Trophoblast cell (in vitro differentiated cells and primary cell): ENCODE results near the gene ADGRB3.

Source experiments
- DNase-seq, 2 donors: peaks; one replicate each; pipeline ENCODE4 v3.0.0-alpha.2; 2016
- H2AFZ ChIP-seq: 2 replicates; pipeline ENCODE4 v1.6.1; 2013; ENCODE audit warnings: low read length, moderate library complexity, mild to moderate bottlenecking; ENCODE audit not compliant: insufficient read depth, poor library complexity
- H2AK5ac ChIP-seq: 2 replicates; pipeline ENCODE4 v1.6.1; 2013; ENCODE audit warnings: mild to moderate bottlenecking, low read length
- H2BK120ac ChIP-seq: 2 replicates; pipeline ENCODE4 v1.6.1; 2013; ENCODE audit warnings: low read length, mild to moderate bottlenecking, moderate library complexity; ENCODE audit not compliant: insufficient read depth, poor library complexity
- H2BK12ac ChIP-seq: 2 replicates; pipeline ENCODE4 v1.6.1; 2013; ENCODE audit warnings: mild to moderate bottlenecking, low read length, moderate library complexity
- H2BK5ac ChIP-seq: 2 replicates; pipeline ENCODE4 v1.6.1; 2013; ENCODE audit warnings: low read length, low read depth, moderate library complexity, mild to moderate bottlenecking; ENCODE audit not compliant: poor library complexity
- H3K14ac ChIP-seq: 2 replicates; pipeline ENCODE4 v1.6.1; 2013; ENCODE audit warnings: mild to moderate bottlenecking, low read length
- H3K18ac ChIP-seq: 2 replicates; pipeline ENCODE4 v1.6.1; 2013; ENCODE audit warnings: mild to moderate bottlenecking, low read length
- H3K23ac ChIP-seq: 2 replicates; pipeline ENCODE4 v1.6.1; 2013; ENCODE audit warnings: low read length
- H3K27ac ChIP-seq: 2 replicates; pipeline ENCODE4 v1.5.1; 2013; ENCODE audit warnings: low read depth, mild to moderate bottlenecking, inconsistent platforms, low read length, moderate library complexity
- H3K27me3 ChIP-seq: 2 replicates; pipeline ENCODE4 v1.6.1; 2013; ENCODE audit warnings: inconsistent platforms, mild to moderate bottlenecking, low read length, moderate library complexity; ENCODE audit not compliant: insufficient read depth
- H3K36me3 ChIP-seq, 2 experiments: 1 replicate in 1 of 2; 2 replicates in 1 of 2; pipeline ENCODE4 v1.6.1; 2013; ENCODE audit warnings: low read length in 2 of 2, mild to moderate bottlenecking in 2 of 2, moderate library complexity in 1 of 2; ENCODE audit not compliant: insufficient read depth in 2 of 2, control insufficient read depth in 1 of 2
- H3K4ac ChIP-seq: 2 replicates; pipeline ENCODE4 v1.6.1; 2013; ENCODE audit warnings: low read depth, mild to moderate bottlenecking, low read length, moderate library complexity
- H3K4me1 ChIP-seq, 2 experiments: 1 replicate in 1 of 2; 2 replicates in 1 of 2; pipeline ENCODE4 v1.6.1; 2013; ENCODE audit warnings: low read length in 2 of 2, mild to moderate bottlenecking in 2 of 2, moderate library complexity in 1 of 2; ENCODE audit not compliant: insufficient read depth in 2 of 2, control insufficient read depth in 1 of 2
- H3K4me2 ChIP-seq: 2 replicates; pipeline ENCODE4 v1.6.1; 2013; ENCODE audit warnings: inconsistent platforms, mild to moderate bottlenecking, low read length, moderate library complexity
- H3K4me3 ChIP-seq: 2 replicates; pipeline ENCODE4 v1.5.1; 2013; ENCODE audit warnings: mild to moderate bottlenecking, low read depth, low read length, inconsistent platforms
- H3K79me1 ChIP-seq: one replicate; pipeline ENCODE4 v1.6.1; 2013; ENCODE audit warnings: low read length
- H3K79me2 ChIP-seq: 2 replicates; pipeline ENCODE4 v1.6.1; 2013; ENCODE audit warnings: low read length, mild to moderate bottlenecking; ENCODE audit not compliant: control insufficient read depth, insufficient read depth, poor library complexity
- H3K9ac ChIP-seq: 2 replicates; pipeline ENCODE4 v1.6.1; 2013; ENCODE audit warnings: mild to moderate bottlenecking, low read length
- H3K9me3 ChIP-seq: 2 replicates; pipeline ENCODE4 v1.6.1; 2013; ENCODE audit warnings: low read depth, mild to moderate bottlenecking, control low read depth, inconsistent platforms, low read length; ENCODE audit not compliant: insufficient read depth
- H4K12ac ChIP-seq: 2 replicates; pipeline ENCODE4 v1.6.1; 2013; ENCODE audit warnings: low read depth, mild to moderate bottlenecking, low read length, moderate library complexity
- H4K8ac ChIP-seq: 2 replicates; pipeline ENCODE4 v1.6.1; 2013; ENCODE audit warnings: low read depth, mild to moderate bottlenecking, low read length, moderate library complexity
- H4K91ac ChIP-seq: one replicate; pipeline ENCODE4 v1.6.1; 2013; ENCODE audit warnings: low read depth, mild to moderate bottlenecking, low read length, moderate library complexity
- WGBS: extraction: QIAGEN DNeasy Blood & Tissue Kit; methylation state at CpG from one replicate; pipeline ENCODE4 v1.1.7; 2013; ENCODE audit warnings: missing lambda C conversion rate; ENCODE audit not compliant: insufficient read length, insufficient coverage; ENCODE audit errors: extremely low coverage; 5-methylcytosine and 5-hydroxymethylcytosine counted together

Gene ADGRB3

DNA sequence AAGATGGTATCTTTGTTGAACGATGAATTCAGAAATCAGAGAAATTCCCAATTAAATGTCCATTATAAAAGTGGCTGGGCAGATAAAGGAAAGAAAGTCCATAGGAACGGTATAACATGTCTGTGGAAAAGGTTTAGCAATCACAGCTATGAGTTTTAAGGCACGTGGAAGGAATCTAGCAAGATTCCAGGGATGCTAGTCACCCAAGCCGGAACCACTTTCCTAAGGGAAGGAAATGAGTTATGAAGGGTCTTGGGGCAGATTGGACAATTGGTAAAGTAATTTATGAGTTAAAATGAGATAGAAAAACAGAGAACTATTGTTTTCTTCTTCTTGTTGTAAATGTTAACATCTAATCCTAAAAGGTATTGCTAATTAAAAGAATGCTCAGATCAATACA lies 384.8 kb downstream of the ADGRB3 start:
- no peaks in the 10 kb centered on the region for H3K79me2 ChIP-seq
- no peaks in the 10 kb centered on the region for H3K36me3 ChIP-seq
- H3K4me1 ChIP-seq = no peaks in the 10 kb centered on the region
- H2BK120ac ChIP-seq = no peak overlapping the region
- H3K27ac ChIP-seq = no peak overlapping the region
- H2AFZ ChIP-seq = no peak overlapping the region
- H3K4me2 ChIP-seq = no peak overlapping the region
- no peak overlapping the region for H4K8ac ChIP-seq
- no peak overlapping the region for H2BK12ac ChIP-seq
- no peaks in the 10 kb centered on the region for H3K79me1 ChIP-seq
- WGBS = no CpG with 5 or more reads among the region's 4 CpGs
- DNase-seq = peak; percentile 15 to 47
- no peak overlapping the region for H4K12ac ChIP-seq
- H3K23ac ChIP-seq = no peak overlapping the region
- H3K14ac ChIP-seq = no peak overlapping the region
- no peak overlapping the region for H3K4ac ChIP-seq
- no peak overlapping the region for H2AK5ac ChIP-seq
- H3K18ac ChIP-seq = no peak overlapping the region
- H3K9ac ChIP-seq = no peak overlapping the region
- H3K4me3 ChIP-seq = no peak overlapping the region
- H4K91ac ChIP-seq = no peak overlapping the region
- H3K9me3 ChIP-seq = no peaks in the 10 kb centered on the region
- no peaks in the 10 kb centered on the region for H3K27me3 ChIP-seq
- no peak overlapping the region for H2BK5ac ChIP-seq

- DNase-seq = no peak
Measured at GRCh38 chr6:69022993-69023392, 387.9 kb downstream of the ADGRB3 start.

DNA sequence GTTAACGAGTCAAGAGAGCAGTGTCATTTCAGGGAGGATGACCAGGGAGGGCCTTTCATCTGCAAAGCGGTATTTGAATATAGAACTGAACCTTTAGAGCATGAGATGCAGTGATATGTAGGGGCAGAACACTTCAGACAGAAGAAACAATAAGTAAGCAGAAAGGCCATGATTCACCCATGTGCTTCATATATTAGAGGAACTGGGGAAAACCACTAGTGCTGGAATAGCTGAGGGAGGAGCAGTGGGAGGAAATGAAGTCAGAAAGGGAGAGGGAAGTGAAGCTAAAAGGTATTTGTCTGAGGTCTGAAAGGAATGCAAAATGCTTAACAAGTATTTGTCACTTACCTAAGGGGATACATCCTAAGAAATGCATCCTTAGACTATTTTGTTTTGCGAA lies 391.2 kb downstream of the ADGRB3 start:
- no peak overlapping the region for H2BK5ac ChIP-seq
- no peak overlapping the region for H4K12ac ChIP-seq
- WGBS = no CpG with 5 or more reads among the region's 3 CpGs
- H3K4me2 ChIP-seq = no peak overlapping the region
- H3K4me3 ChIP-seq = no peak overlapping the region
- no peak overlapping the region for H2AK5ac ChIP-seq
- H3K4ac ChIP-seq = no peak overlapping the region
- no peak overlapping the region for H2BK120ac ChIP-seq
- H2BK12ac ChIP-seq = no peak overlapping the region
- no peaks in the 10 kb centered on the region for H3K79me1 ChIP-seq
- no peaks in the 10 kb centered on the region for H3K4me1 ChIP-seq
- H2AFZ ChIP-seq = no peak overlapping the region
- no peaks in the 10 kb centered on the region for H3K27me3 ChIP-seq
- no peak overlapping the region for H3K9ac ChIP-seq
- H3K14ac ChIP-seq = no peak overlapping the region
- no peak overlapping the region for H3K23ac ChIP-seq
- H4K8ac ChIP-seq = no peak overlapping the region
- H3K9me3 ChIP-seq = no peaks in the 10 kb centered on the region
- no peak overlapping the region for H3K18ac ChIP-seq
- H3K27ac ChIP-seq = no peak overlapping the region
- no peaks in the 10 kb centered on the region for H3K36me3 ChIP-seq
- DNase-seq = no peak
- no peak overlapping the region for H4K91ac ChIP-seq
- H3K79me2 ChIP-seq = no peaks in the 10 kb centered on the region

More at GRCh38 chr6:69022993-69023392, 387.9 kb downstream of the ADGRB3 start:
- no peak overlapping the region for H4K8ac ChIP-seq
- no peak overlapping the region for H2BK120ac ChIP-seq
- no peak overlapping the region for H3K18ac ChIP-seq
- no peak overlapping the region for H3K27ac ChIP-seq
- H3K4me3 ChIP-seq = no peak overlapping the region
- no peaks in the 10 kb centered on the region for H3K36me3 ChIP-seq
- H2BK12ac ChIP-seq = no peak overlapping the region
- WGBS = no CpG with 5 or more reads among the region's 1 CpG
- no peaks in the 10 kb centered on the region for H3K27me3 ChIP-seq
- H4K12ac ChIP-seq = no peak overlapping the region
- no peaks in the 10 kb centered on the region for H3K9me3 ChIP-seq
- H3K9ac ChIP-seq = no peak overlapping the region
- H2BK5ac ChIP-seq = no peak overlapping the region
- H2AFZ ChIP-seq = no peak overlapping the region
- H2AK5ac ChIP-seq = no peak overlapping the region
- H3K4me1 ChIP-seq = no peaks in the 10 kb centered on the region
- H3K14ac ChIP-seq = no peak overlapping the region
- no peak overlapping the region for H3K4me2 ChIP-seq
- H3K4ac ChIP-seq = no peak overlapping the region
- no peaks in the 10 kb centered on the region for H3K79me2 ChIP-seq
- no peak overlapping the region for H3K23ac ChIP-seq
- H3K79me1 ChIP-seq = no peaks in the 10 kb centered on the region
- no peak overlapping the region for H4K91ac ChIP-seq

- Histone ChIP-seq H3K27me3 (no peaks in the 10 kb centered on the region), H3K9ac (no peak overlapping the region), H3K79me2 (no peaks in the 10 kb centered on the region), H3K23ac (no peak overlapping the region), H3K14ac (no peak overlapping the region), H2AFZ (no peak overlapping the region), H3K4me1 (no peaks in the 10 kb centered on the region), H3K4me3 (no peak overlapping the region), H3K18ac (no peak overlapping the region), H2BK12ac (no peak overlapping the region), H3K36me3 (no peaks in the 10 kb centered on the region), H3K79me1 (no peaks in the 10 kb centered on the region), H4K12ac (no peak overlapping the region), H3K9me3 (no peaks in the 10 kb centered on the region), H4K91ac (no peak overlapping the region), H2BK5ac (no peak overlapping the region), H2AK5ac (no peak overlapping the region), H3K27ac (no peak overlapping the region), H2BK120ac (no peak overlapping the region), H4K8ac (no peak overlapping the region), H3K4me2 (no peak overlapping the region), H3K4ac (no peak overlapping the region)
- DNase-seq = no peak
- WGBS = no CpG with 5 or more reads among the region's 3 CpGs
Measured at GRCh38 chr6:69026715-69027114, 391.6 kb downstream of the ADGRB3 start.
